Keratinocyte (primary cell): ENCODE data around the gene CD247. TPM values are rescaled to one million over a fixed set of nuclear protein-coding genes. Genes with fewer than 3 reads are reported as not detected.

ENCODE experiments used
- DNase-seq: peaks from one replicate; pipeline ENCODE4 v3.0.0-alpha.2; 2011; ENCODE audit warnings: low read depth, missing footprints, low spot score
- FAIRE-seq: peaks from 2 replicates; lab custom pipeline; 2011; peaks lifted over from hg19 to GRCh38; lab: Jason Lieb, UNC
- H2AFZ ChIP-seq: 2 replicates; pipeline ENCODE4 v1.6.0; 2012; ENCODE audit warnings: low read length, control low read depth, inconsistent platforms; ENCODE audit not compliant: control insufficient read depth
- H3K27ac ChIP-seq: 2 replicates; pipeline ENCODE4 v1.5.1; 2011; ENCODE audit warnings: low read length; ENCODE audit not compliant: control insufficient read depth, insufficient read depth
- H3K27me3 ChIP-seq: 3 replicates; pipeline ENCODE4 v1.6.0; 2011; ENCODE audit warnings: low read length; ENCODE audit not compliant: control insufficient read depth, insufficient read depth; ENCODE audit errors: extremely low read depth
- H3K36me3 ChIP-seq, 2 experiments: 2 replicates in 1 of 2; 3 replicates in 1 of 2; pipeline ENCODE4 v1.5.1; 2011; ENCODE audit warnings: low read length in 2 of 2, mild to moderate bottlenecking in 1 of 2; ENCODE audit not compliant: control insufficient read depth in 2 of 2, insufficient read depth in 2 of 2; ENCODE audit errors: extremely low read depth in 1 of 2
- H3K4me1 ChIP-seq: 3 replicates; pipeline ENCODE4 v1.5.1; 2011; ENCODE audit warnings: low read length; ENCODE audit not compliant: control insufficient read depth, insufficient read depth; ENCODE audit errors: extremely low read depth
- H3K4me2 ChIP-seq: 3 replicates; pipeline ENCODE4 v1.6.0; 2011; ENCODE audit warnings: low read depth, low read length; ENCODE audit not compliant: control insufficient read depth, insufficient read depth; ENCODE audit errors: extremely low read depth
- H3K4me3 ChIP-seq, 3 experiments: fragments of 200-600 bp in 1 of 3; sonication (generic) in 1 of 3; 2 replicates in 2 of 3; 3 replicates in 1 of 3; pipeline ENCODE4 v1.5.1; 2011 to 2016; ENCODE audit warnings: low read length in 3 of 3, mild to moderate bottlenecking in 3 of 3, control low read depth in 2 of 3, inconsistent platforms in 1 of 3, low read depth in 1 of 3, mixed read lengths in 1 of 3, mixed run types in 1 of 3, moderate library complexity in 1 of 3; ENCODE audit not compliant: control insufficient read depth in 2 of 3, insufficient read depth in 2 of 3; ENCODE audit errors: extremely low read depth in 1 of 3
- H3K79me2 ChIP-seq: 2 replicates; pipeline ENCODE4 v1.6.0; 2012; ENCODE audit warnings: low read length; ENCODE audit not compliant: control insufficient read depth, insufficient read depth
- H3K9ac ChIP-seq: 3 replicates; pipeline ENCODE4 v1.6.0; 2011; ENCODE audit warnings: low read length; ENCODE audit not compliant: control insufficient read depth, insufficient read depth; ENCODE audit errors: extremely low read depth
- H3K9me1 ChIP-seq: 3 replicates; pipeline ENCODE4 v1.6.0; 2011; ENCODE audit warnings: low read length; ENCODE audit not compliant: control insufficient read depth, insufficient read depth; ENCODE audit errors: extremely low read depth
- H3K9me3 ChIP-seq: 2 replicates; pipeline ENCODE4 v1.5.1; 2012; ENCODE audit warnings: low read depth, low read length; ENCODE audit not compliant: control insufficient read depth
- H4K20me1 ChIP-seq: 3 replicates; pipeline ENCODE4 v1.6.0; 2011; ENCODE audit warnings: low read length; ENCODE audit not compliant: control insufficient read depth, insufficient read depth; ENCODE audit errors: extremely low read depth
- EZH2 ChIP-seq: IDR thresholded peaks from one replicate; pipeline ENCODE4 v1.6.1; 2012; ENCODE audit warnings: inconsistent platforms, mild to moderate bottlenecking, low read length, moderate library complexity
- dilution Hi-C: fragments of 300-500 bp; cut with MboI; formaldehyde crosslinking; loops from one replicate; pipeline ENCODE4 v1.7.0; 2020; ENCODE audit warnings: low sequenced_read_pairs; ENCODE audit not compliant: extremely low pct_ligation_motif_present
- polyA plus RNA-seq, 5 experiments: library from polyadenylated mRNA; depleted of rRNA in 3 of 5; stranded (reverse) in 3 of 5; stranded (forward) in 1 of 5; unstranded in 1 of 5; fragments of >200 nt; gene quantifications; 1 replicate in 1 of 5; 2 replicates in 3 of 5; 3 replicates in 1 of 5; pipeline versions ENCODE4 v1.2.1 to v1.2.3, GENCODE V29; 2011 to 2012; ENCODE audit warnings: missing spikeins in 2 of 5, low read depth in 1 of 5, low replicate concordance in 1 of 5
- TF ChIP-seq, protein P1 (sequence below), 3 experiments: IDR thresholded peaks in 1 of 3; conservative IDR thresholded peaks in 1 of 3; optimal IDR thresholded peaks in 1 of 3; 2 replicates in 2 of 3; 3 replicates in 1 of 3; pipeline versions ENCODE3 to v1.5.1; 2011; ENCODE audit warnings: low read length in 3 of 3, mild to moderate bottlenecking in 3 of 3, moderate library complexity in 2 of 3, control low read depth in 1 of 3, inconsistent platforms in 1 of 3; ENCODE audit not compliant: insufficient read depth in 2 of 3; ENCODE audit errors: extremely low read depth in 1 of 3

CD247 gene
- polyA plus RNA-seq, 1 donor (not counting 4 experiments of a cell fraction or from before 2014, with no cell fraction given): not detected

DNA sequence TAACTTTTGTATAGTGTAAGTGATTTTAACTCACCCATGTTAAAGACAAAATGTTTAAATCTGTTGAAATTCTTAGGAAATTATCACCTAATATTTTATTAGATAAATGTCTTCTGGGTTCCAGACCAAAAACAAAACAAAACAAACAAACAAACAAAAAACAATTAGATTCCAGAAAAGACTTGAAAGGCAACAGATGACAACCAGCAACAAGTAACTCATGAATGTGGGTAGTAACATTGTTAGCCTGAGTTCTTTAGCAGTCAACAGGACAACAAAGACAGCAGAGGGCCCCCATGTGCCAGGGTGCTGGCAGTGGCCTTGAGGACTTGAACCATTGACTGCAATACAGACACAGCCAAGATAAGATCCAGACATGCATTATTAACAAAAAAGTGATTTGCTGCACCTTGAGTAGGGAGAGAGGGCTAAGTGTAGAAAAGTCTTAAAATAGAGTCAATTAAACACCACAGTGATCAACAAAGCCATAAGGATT is 2.4 kb upstream of the CD247 start:
- no peak for TF ChIP-seq EZH2
- TF ChIP-seq, protein P1, sequence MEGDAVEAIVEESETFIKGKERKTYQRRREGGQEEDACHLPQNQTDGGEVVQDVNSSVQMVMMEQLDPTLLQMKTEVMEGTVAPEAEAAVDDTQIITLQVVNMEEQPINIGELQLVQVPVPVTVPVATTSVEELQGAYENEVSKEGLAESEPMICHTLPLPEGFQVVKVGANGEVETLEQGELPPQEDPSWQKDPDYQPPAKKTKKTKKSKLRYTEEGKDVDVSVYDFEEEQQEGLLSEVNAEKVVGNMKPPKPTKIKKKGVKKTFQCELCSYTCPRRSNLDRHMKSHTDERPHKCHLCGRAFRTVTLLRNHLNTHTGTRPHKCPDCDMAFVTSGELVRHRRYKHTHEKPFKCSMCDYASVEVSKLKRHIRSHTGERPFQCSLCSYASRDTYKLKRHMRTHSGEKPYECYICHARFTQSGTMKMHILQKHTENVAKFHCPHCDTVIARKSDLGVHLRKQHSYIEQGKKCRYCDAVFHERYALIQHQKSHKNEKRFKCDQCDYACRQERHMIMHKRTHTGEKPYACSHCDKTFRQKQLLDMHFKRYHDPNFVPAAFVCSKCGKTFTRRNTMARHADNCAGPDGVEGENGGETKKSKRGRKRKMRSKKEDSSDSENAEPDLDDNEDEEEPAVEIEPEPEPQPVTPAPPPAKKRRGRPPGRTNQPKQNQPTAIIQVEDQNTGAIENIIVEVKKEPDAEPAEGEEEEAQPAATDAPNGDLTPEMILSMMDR (optimal IDR thresholded peaks at IDR 0.05 in 1 of 3, IDR thresholded peaks at IDR 0.05 in 1 of 3, conservative IDR thresholded peaks at IDR 0.05 in 1 of 3; ENCODE audit: extremely low read depth in 1 of 3, insufficient read depth in 2 of 3, low read length in 3 of 3): peak in 1 of 3 experiments; percentile 25
- Histone ChIP-seq H3K9me1 (no peaks in the 10 kb centered on the region), H3K79me2 (no peaks in the 10 kb centered on the region), H3K9me3 (no peaks in the 10 kb centered on the region), H3K4me1 (no peaks in the 10 kb centered on the region), H3K36me3 (no peaks in the 10 kb centered on the region), H3K27me3 (peaks cover 3% of the 10 kb centered on the region), H3K27ac (no peak overlapping the region), H3K9ac (no peak overlapping the region), H2AFZ (no peak overlapping the region), H3K4me3 (no peak overlapping the region), H3K4me2 (no peak overlapping the region), H4K20me1 (no peaks in the 10 kb centered on the region)
- FAIRE-seq: no peak
- dilution Hi-C loops: loop anchor here (25.0 kb wide), 1 partner anchor 458 kb away; no protein-coding TSS in a partner anchor
- no peak for DNase-seq

DNA sequence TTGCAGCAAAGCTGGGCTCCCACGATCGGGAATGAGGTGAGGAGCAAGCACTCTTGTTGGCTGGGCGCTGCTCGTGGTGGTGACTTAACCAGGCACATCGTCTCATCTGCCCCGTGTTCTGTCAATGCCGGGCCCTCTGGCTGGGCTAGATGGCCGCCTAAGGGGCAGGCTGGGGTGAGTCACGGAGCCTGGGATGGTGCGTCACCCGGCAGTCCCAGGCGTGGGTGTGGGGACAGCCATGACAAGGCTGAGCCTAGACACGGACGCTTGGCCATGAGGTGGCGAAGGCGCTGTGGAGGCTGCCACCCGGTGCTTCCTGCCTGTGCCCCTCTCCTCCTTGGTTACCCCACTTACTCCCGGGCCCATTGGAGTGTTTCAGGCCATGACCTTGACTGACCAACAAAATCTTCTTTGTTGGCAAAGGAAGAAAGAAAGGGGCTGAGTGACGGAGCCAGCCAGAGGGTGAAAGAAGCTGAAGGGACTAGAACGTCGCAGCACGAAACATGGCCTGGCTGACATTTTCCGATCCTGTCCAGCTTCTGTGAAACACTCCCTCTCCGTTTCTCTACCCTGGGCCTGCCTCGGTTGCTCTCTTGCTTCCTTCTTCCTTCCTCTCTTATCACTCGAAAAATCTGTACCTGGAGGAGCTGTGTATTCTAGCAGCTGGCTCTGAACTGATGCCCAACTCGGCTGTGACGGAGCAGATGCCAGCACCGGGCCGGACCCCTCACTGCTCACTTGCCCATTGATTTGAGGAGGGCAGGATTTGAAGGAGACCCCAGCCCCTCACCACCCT is 596 bp downstream of the CD247 start:
- Histone ChIP-seq H4K20me1 (no peaks in the 10 kb centered on the region), H3K27me3 (peaks cover 3% of the 10 kb centered on the region), H3K9me1 (no peaks in the 10 kb centered on the region), H3K36me3 (no peaks in the 10 kb centered on the region), H3K79me2 (no peaks in the 10 kb centered on the region), H3K27ac (no peak overlapping the region), H3K4me2 (no peak overlapping the region), H3K9me3 (no peaks in the 10 kb centered on the region), H3K4me3 (no peak overlapping the region), H3K9ac (no peak overlapping the region), H3K4me1 (no peaks in the 10 kb centered on the region), H2AFZ (no peak overlapping the region)
- dilution Hi-C loops: loop anchor here (25.0 kb wide), 1 partner anchor 455 kb away; no protein-coding TSS in a partner anchor
- no peak for FAIRE-seq
- DNase-seq: no peak
- TF ChIP-seq, protein P1 (optimal IDR thresholded peaks at IDR 0.05 in 1 of 3, IDR thresholded peaks at IDR 0.05 in 1 of 3, conservative IDR thresholded peaks at IDR 0.05 in 1 of 3; ENCODE audit: extremely low read depth in 1 of 3, insufficient read depth in 2 of 3, low read length in 3 of 3): no peak
- TF ChIP-seq EZH2: no peak
